ENCODE measurements around the gene ALKBH8.

Gene ALKBH8, protein sequence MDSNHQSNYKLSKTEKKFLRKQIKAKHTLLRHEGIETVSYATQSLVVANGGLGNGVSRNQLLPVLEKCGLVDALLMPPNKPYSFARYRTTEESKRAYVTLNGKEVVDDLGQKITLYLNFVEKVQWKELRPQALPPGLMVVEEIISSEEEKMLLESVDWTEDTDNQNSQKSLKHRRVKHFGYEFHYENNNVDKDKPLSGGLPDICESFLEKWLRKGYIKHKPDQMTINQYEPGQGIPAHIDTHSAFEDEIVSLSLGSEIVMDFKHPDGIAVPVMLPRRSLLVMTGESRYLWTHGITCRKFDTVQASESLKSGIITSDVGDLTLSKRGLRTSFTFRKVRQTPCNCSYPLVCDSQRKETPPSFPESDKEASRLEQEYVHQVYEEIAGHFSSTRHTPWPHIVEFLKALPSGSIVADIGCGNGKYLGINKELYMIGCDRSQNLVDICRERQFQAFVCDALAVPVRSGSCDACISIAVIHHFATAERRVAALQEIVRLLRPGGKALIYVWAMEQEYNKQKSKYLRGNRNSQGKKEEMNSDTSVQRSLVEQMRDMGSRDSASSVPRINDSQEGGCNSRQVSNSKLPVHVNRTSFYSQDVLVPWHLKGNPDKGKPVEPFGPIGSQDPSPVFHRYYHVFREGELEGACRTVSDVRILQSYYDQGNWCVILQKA

GRCh38 chr11:107565219-107565937 lies at the start of gene ALKBH8:
Gene ALKBH8, minus strand, starts transcription at chr11:107565735. Its CDS starts 4,842 bp downstream, at chr11:107560893.
- in situ Hi-C loops (cut with MboI; ENCODE audit: low sequenced_read_pairs), result no loop called here

DNA sequence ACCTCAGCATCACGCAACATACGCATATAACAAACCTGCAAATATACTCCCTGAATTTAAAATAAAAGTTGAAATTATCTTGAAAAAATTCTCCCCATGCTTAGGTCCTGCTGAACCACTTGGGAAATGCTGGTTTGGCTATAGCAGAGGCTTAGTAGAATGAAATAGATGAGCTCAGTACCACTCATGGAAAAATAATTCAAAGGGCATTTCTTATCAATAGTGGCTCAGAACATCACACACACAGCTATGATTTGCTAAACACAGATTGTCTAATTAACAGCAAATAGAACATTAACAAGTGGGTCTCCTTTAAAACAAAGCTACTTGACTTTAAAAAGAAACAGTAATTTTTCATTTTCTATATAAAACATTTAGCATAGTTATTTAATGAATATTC lies 46.9 kb upstream of the ALKBH8 start:
- in situ Hi-C loops (cut with MboI; ENCODE audit: low sequenced_read_pairs), result no loop called here

- in situ Hi-C loops (cut with MboI; ENCODE audit: low sequenced_read_pairs), result no loop called here
These were observed 44.1 kb upstream of the ALKBH8 start for GRCh38 chr11:107609400-107610218.

GRCh38 chr11:107608809-107609208 lies 43.3 kb upstream of the ALKBH8 start:
- in situ Hi-C loops (cut with MboI; ENCODE audit: low sequenced_read_pairs), result no loop called here

- in situ Hi-C loops (cut with MboI; ENCODE audit: low sequenced_read_pairs), result no loop called here
These were observed 40.6 kb upstream of the ALKBH8 start for GRCh38 chr11:107606141-107606540.

- in situ Hi-C loops (cut with MboI; ENCODE audit: low sequenced_read_pairs), result no loop called here
These were observed 39.8 kb upstream of the ALKBH8 start for GRCh38 chr11:107605061-107606006.

GRCh38 chr11:107598225-107599139 lies 32.9 kb upstream of the ALKBH8 start:
- in situ Hi-C loops (cut with MboI; ENCODE audit: low sequenced_read_pairs), result no loop called here

- in situ Hi-C loops (cut with MboI; ENCODE audit: low sequenced_read_pairs), result no loop called here
These were observed 29.2 kb upstream of the ALKBH8 start for GRCh38 chr11:107594736-107595135.

DNA sequence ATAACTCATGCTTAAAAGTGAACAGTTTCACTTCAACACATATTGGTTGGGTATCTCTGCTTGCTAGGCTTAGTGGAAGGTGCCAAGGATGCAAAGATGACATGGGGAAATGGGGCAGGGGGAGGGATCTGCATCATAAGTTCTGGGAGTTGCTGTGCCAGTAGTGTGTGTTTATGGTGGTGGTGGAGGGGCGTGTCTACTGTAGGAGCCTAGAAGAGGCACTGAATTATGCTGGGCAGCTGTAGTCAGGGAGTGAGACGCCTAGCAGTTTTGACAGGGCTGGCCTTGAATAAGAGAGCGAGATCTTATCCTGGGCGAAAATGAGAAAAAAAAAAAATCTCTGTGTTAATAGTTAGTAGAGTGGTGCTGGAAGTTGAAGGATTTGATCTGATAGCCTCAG lies 28.4 kb upstream of the ALKBH8 start:
- in situ Hi-C loops (cut with MboI; ENCODE audit: low sequenced_read_pairs), result no loop called here

GRCh38 chr11:107592813-107593212 lies 27.3 kb upstream of the ALKBH8 start:
- in situ Hi-C loops (cut with MboI; ENCODE audit: low sequenced_read_pairs), result no loop called here

- in situ Hi-C loops (cut with MboI; ENCODE audit: low sequenced_read_pairs), result no loop called here
These were observed 26.7 kb upstream of the ALKBH8 start for GRCh38 chr11:107592231-107592590.

DNA sequence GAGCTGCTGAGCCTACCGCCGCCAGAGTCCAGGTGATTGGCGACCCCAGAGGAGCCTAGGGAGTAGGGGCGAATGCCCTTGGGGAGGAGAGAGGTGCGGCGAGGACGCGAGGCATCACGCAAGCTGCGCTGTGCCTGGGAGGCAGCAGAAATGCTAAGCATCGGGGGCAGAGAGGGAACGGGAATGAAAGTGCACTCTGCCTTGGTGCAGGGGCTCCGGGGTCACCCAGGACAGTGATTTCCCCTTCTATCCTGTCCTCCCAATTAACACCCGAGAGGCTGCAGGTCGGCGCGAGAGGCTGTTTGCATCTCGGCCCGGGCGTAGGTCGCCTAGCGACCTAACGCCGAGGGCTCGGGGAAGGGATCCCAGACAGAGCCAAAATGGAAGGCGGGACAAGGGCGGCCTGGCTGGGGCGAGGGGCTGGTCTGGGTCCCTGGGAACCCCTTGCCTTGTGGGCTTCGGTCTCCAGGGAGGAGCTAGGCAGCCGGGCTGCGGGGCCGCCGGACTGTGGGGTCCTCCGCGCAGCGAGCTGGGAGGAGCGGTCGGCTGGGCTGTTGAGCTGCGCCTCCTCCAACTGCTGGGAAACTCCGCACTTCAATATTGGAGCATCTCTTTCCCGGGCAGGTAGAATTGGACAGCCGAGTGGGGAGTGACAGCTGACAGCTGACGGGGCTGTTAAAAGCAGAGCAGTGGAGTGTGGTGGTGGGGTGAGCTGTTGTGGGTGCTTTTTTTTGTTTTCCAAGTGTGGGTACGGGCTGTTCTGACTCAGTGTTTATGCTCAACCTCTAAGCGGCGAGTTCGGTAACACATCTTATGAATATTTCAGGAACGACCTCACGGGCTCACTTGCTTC lies 26.1 kb upstream of the ALKBH8 start:
- in situ Hi-C loops (cut with MboI; ENCODE audit: low sequenced_read_pairs), result no loop called here

- in situ Hi-C loops (cut with MboI; ENCODE audit: low sequenced_read_pairs), result no loop called here
These were observed 25.2 kb upstream of the ALKBH8 start, which contains the start of gene ELMOD1 for GRCh38 chr11:107590460-107591377. Gene ELMOD1, plus strand, starts transcription at chr11:107591147. Its CDS starts 27,043 bp downstream, at chr11:107618190.

- in situ Hi-C loops (cut with MboI; ENCODE audit: low sequenced_read_pairs), result no loop called here
These were observed 21.9 kb upstream of the ALKBH8 start for GRCh38 chr11:107587306-107587979.

DNA sequence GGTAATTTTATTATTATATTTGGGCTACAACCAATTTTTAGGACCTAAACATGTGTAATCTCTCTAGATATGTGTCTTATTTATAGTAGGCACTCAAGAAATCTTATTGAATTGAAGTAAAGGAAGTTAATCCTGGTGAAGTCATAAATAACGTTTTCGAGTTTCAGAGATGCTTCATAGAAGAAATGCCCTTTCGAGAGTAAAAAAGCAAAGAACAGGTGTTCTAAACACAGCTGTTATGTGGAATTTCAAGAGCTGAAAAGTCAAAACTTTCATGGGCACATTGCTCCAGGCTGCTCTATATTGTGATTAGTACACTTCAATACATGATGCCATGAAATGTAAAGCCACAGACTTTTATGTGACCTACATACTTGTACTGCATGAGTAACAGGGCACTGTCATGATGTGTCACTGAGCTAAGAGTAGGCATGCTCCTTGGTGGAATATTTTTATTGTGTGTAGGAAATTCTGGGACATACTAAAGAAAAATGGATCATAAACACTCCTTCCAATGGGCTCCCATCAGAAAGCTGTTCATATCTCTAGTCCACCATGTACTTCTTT lies 18.2 kb upstream of the ALKBH8 start:
- in situ Hi-C loops (cut with MboI; ENCODE audit: low sequenced_read_pairs), result no loop called here

GRCh38 chr11:107581147-107581546 lies 15.6 kb upstream of the ALKBH8 start:
- in situ Hi-C loops (cut with MboI; ENCODE audit: low sequenced_read_pairs), result no loop called here
